PC-9 (cell line): Measurements from ENCODE around the gene SRPX. TPM values are rescaled to one million over a fixed set of nuclear protein-coding genes. Genes with fewer than 3 reads are reported as not detected.

Experiments
- BruUV-seq: library from RNA; stranded (reverse); fragments of 400-500 nt; replicated peaks from 2 replicates; lab custom pipeline; 2021; lab: Mats Ljungman, UMichigan
- CTCF ChIA-PET: fragments of 300-600 bp; sonication (Branson Sonifier 250); formaldehyde crosslinking; loops from one replicate; lab custom pipeline; 2022; ENCODE audit warnings: antibody characterized with exemption; lab: Charles Lee
- POLR2A ChIA-PET: fragments of 300-600 bp; sonication (Branson Sonifier 250); formaldehyde crosslinking; loops from one replicate; lab custom pipeline; 2022; ENCODE audit warnings: antibody characterized with exemption; ENCODE audit not compliant: unreplicated experiment; lab: Charles Lee
- DNase-seq, 2 experiments: peaks; one replicate each; pipeline versions ENCODE4 v3.0.0 to v3.0.0-alpha.2; 2015 to 2022; ENCODE audit warnings: mixed read lengths in 1 of 2
- H2AFZ ChIP-seq: fragments of 200-600 bp; sonication (generic); 2 replicates; pipeline ENCODE4 v1.8.1; 2017; ENCODE audit warnings: antibody characterized with exemption
- H3F3A ChIP-seq: fragments of 200-600 bp; sonication (generic); 2 replicates; pipeline ENCODE4 v1.8.1; 2017; ENCODE audit warnings: antibody characterized with exemption, mild to moderate bottlenecking, low read depth; ENCODE audit not compliant: insufficient read depth
- H3K27ac ChIP-seq: fragments of 200-600 bp; sonication (generic); 2 replicates; pipeline ENCODE4 v1.6.1; 2016; ENCODE audit warnings: mixed run types
- H3K27me3 ChIP-seq: fragments of 200-600 bp; sonication (generic); 2 replicates; pipeline ENCODE4 v1.6.1; 2016; ENCODE audit warnings: low read depth, mixed run types; ENCODE audit not compliant: insufficient read depth
- H3K36me3 ChIP-seq: fragments of 200-600 bp; sonication (generic); 2 replicates; pipeline ENCODE4 v1.6.1; 2016; ENCODE audit warnings: low read depth, mixed run types
- H3K4me1 ChIP-seq: fragments of 200-600 bp; sonication (generic); replicated peaks from 2 replicates; pipeline ENCODE4 v1.6.1; 2016; ENCODE audit warnings: mixed run types; ENCODE audit not compliant: insufficient read depth
- H3K4me2 ChIP-seq: fragments of 200-600 bp; sonication (generic); 2 replicates; pipeline ENCODE4 v1.6.1; 2017; ENCODE audit warnings: mixed run types
- H3K4me3 ChIP-seq: fragments of 200-600 bp; sonication (generic); 2 replicates; pipeline ENCODE4 v1.6.1; 2016; ENCODE audit warnings: mixed run types
- H3K79me2 ChIP-seq: fragments of 200-600 bp; sonication (generic); 2 replicates; pipeline ENCODE4 v1.6.1; 2017; ENCODE audit warnings: low read depth, mixed run types
- H3K9me2 ChIP-seq: fragments of 200-600 bp; sonication (generic); 2 replicates; pipeline ENCODE4 v1.8.1; 2017; ENCODE audit warnings: mild to moderate bottlenecking; ENCODE audit not compliant: insufficient read depth
- H3K9me3 ChIP-seq: fragments of 200-600 bp; sonication (generic); 2 replicates; pipeline ENCODE4 v1.8.1; 2016; ENCODE audit warnings: low read depth; ENCODE audit not compliant: insufficient read depth
- H4K20me1 ChIP-seq: fragments of 200-600 bp; sonication (generic); 2 replicates; pipeline ENCODE4 v1.8.1; 2017; ENCODE audit not compliant: insufficient read depth
- EZH2 ChIP-seq: fragments of 200-600 bp; sonication (generic); IDR thresholded peaks from 2 replicates; pipeline ENCODE4 v1.8.0; 2017; ENCODE audit warnings: antibody characterized with exemption, low read depth
- intact Hi-C: fragments of 100-400 bp; cut with micrococcal nuclease; formaldehyde crosslinking; loops from one replicate; pipeline ENCODE4 v1.10.0; 2022; ENCODE audit not compliant: unreplicated experiment
- total RNA-seq: library from RNA; stranded (reverse); gene quantifications from 2 replicates; pipeline ENCODE4 v1.2.3, GENCODE V29; 2021
- TF ChIP-seq, protein P1 (sequence below): fragments of 200-600 bp; sonication (generic); conservative IDR thresholded peaks from 2 replicates; pipeline ENCODE4 v1.6.1; 2017; ENCODE audit warnings: mixed run types, antibody characterized with exemption, mild to moderate bottlenecking, moderate library complexity

Gene SRPX
- total RNA-seq, 1 experiment from 2014 or later, result not detected

DNA sequence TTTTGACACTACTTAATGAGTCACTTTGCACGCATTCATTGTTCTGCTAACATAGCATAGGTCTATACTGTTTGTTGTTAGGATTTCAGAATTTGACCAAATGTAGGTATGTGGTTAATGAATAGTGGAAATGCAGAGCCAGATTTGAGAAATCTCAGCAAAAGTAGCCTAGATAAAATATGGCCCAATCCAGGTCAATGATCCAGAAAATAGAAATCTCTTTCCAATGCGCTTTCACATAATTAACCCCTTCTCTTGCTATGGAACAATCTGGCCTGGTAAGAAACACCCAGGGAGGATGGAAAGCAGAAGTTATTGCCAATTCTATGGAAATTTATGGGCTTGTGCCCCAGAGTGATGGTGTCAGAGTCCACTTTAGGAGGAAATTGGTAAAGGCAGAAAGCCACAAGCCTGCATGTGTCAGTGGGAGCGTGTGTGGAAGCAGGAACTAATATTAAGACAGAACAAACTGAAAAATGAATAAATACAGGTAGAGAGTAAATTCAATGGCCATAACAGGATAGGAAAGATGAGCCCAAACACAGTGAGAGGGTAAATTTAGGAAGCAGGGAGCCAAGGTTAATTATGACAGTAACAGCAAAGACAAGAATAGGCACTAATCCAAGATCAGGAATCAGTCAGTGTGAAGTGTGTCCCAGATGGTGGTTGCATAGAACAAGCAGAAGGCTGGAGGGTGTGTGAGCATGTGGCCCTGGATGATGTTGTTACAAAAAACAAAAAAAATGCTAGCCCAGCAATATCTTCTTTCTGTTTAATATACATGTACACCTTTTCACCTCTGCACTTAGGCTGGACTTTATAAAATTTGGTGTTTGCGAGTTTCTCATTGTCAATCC, 111.4 kb downstream of the SRPX start:
- Histone ChIP-seq H3K9me2 (no peaks in the 10 kb centered on the region), H3K36me3 (no peaks in the 10 kb centered on the region), H3K27me3 (no peaks in the 10 kb centered on the region), H3K79me2 (no peaks in the 10 kb centered on the region), H3K27ac (no peak overlapping the region), H3K4me1 (no peaks in the 10 kb centered on the region), H3K4me3 (no peak overlapping the region), H3K4me2 (no peak overlapping the region), H2AFZ (no peak overlapping the region), H3K9me3 (no peaks in the 10 kb centered on the region), H4K20me1 (no peaks in the 10 kb centered on the region), H3F3A (no peaks in the 10 kb centered on the region)
- ChIA-PET POLR2A (no interaction called here), CTCF (no interaction called here)
- intact Hi-C loops, result no loop called here
- DNase-seq, result no peak
- TF ChIP-seq, protein P1, sequence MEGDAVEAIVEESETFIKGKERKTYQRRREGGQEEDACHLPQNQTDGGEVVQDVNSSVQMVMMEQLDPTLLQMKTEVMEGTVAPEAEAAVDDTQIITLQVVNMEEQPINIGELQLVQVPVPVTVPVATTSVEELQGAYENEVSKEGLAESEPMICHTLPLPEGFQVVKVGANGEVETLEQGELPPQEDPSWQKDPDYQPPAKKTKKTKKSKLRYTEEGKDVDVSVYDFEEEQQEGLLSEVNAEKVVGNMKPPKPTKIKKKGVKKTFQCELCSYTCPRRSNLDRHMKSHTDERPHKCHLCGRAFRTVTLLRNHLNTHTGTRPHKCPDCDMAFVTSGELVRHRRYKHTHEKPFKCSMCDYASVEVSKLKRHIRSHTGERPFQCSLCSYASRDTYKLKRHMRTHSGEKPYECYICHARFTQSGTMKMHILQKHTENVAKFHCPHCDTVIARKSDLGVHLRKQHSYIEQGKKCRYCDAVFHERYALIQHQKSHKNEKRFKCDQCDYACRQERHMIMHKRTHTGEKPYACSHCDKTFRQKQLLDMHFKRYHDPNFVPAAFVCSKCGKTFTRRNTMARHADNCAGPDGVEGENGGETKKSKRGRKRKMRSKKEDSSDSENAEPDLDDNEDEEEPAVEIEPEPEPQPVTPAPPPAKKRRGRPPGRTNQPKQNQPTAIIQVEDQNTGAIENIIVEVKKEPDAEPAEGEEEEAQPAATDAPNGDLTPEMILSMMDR, result no peak
- TF ChIP-seq EZH2, result no peak
- BruUV-seq, result no TSS peak

DNA sequence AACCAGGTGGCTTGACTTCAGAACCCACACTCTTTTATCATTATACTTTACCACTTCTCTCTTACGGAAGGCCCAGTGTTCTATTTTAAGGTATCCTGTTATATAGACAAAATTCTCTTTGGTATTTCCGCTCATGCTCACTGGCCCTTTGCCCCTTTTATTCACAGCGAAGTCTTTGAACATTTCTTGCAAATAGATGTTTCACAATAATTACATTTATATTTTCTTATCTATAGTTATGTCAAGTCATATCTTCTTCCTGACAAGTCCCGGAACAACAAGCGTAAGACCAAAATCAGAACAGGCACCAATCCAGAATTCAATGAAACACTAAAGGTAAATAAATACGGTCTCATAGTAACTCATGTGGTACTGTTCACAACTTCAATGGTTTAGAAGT, 112.3 kb downstream of the SRPX start:
- no peak overlapping the region for H3K27ac ChIP-seq
- H2AFZ ChIP-seq, result no peak overlapping the region
- ChIA-PET CTCF (no interaction called here), POLR2A (no interaction called here)
- no peak for TF ChIP-seq EZH2
- TF ChIP-seq, protein P1, result no peak
- no TSS peak for BruUV-seq
- no peaks in the 10 kb centered on the region for H3K9me2 ChIP-seq
- DNase-seq, result no peak
- H3K79me2 ChIP-seq, result no peaks in the 10 kb centered on the region
- intact Hi-C loops, result no loop called here
- no peaks in the 10 kb centered on the region for H3F3A ChIP-seq
- no peaks in the 10 kb centered on the region for H3K4me1 ChIP-seq
- no peak overlapping the region for H3K4me3 ChIP-seq
- no peaks in the 10 kb centered on the region for H4K20me1 ChIP-seq
- H3K4me2 ChIP-seq, result no peak overlapping the region
- no peaks in the 10 kb centered on the region for H3K9me3 ChIP-seq
- H3K27me3 ChIP-seq, result no peaks in the 10 kb centered on the region
- no peaks in the 10 kb centered on the region for H3K36me3 ChIP-seq

- POLR2A ChIA-PET, result no interaction called here
Observed at GRCh38 chrX:38106991-38107655, 113.5 kb downstream of the SRPX start.

More at GRCh38 chrX:38106991-38107655, 113.5 kb downstream of the SRPX start:
- Histone ChIP-seq H3K4me3 (no peak overlapping the region), H3K27me3 (no peaks in the 10 kb centered on the region), H3K79me2 (no peaks in the 10 kb centered on the region), H4K20me1 (no peaks in the 10 kb centered on the region), H3K36me3 (no peaks in the 10 kb centered on the region), H2AFZ (no peak overlapping the region), H3K27ac (no peak overlapping the region), H3K4me1 (no peaks in the 10 kb centered on the region), H3K4me2 (no peak overlapping the region), H3F3A (no peaks in the 10 kb centered on the region), H3K9me2 (no peaks in the 10 kb centered on the region), H3K9me3 (no peaks in the 10 kb centered on the region)
- CTCF ChIA-PET, result no interaction called here
- intact Hi-C loops, result no loop called here
- no peak for DNase-seq
- no TSS peak for BruUV-seq
- TF ChIP-seq, protein P1, result no peak
- TF ChIP-seq EZH2, result no peak
